ENCODE data around the gene GCNT2.
"Not testable (repeated sequence)": the region's sequence is repeated elsewhere in the genome, so short reads cannot be mapped to it uniquely, and the experiment has no call there.

GCNT2 gene

GRCh38 chr6:10579803-10580202 lies 58.7 kb downstream of the GCNT2 start:
- no peak for DNase-seq (ENCODE audit: low read depth in 1 of 2, low spot score in 1 of 2)

GRCh38 chr6:10580570-10580969 lies 59.4 kb downstream of the GCNT2 start:
- no peak for DNase-seq (ENCODE audit: low read depth in 1 of 2, low spot score in 1 of 2)

- DNase-seq (ENCODE audit: low read depth in 1 of 2, low spot score in 1 of 2): not testable (repeated sequence)
These were observed 60.3 kb downstream of the GCNT2 start for GRCh38 chr6:10581402-10581801.

GRCh38 chr6:10582774-10583508 lies 61.8 kb downstream of the GCNT2 start:
- DNase-seq (ENCODE audit: low read depth in 1 of 2, low spot score in 1 of 2): no peak

- DNase-seq (ENCODE audit: low read depth in 1 of 2, low spot score in 1 of 2): no peak
These were observed 62.4 kb downstream of the GCNT2 start for GRCh38 chr6:10583509-10583901.

- DNase-seq (ENCODE audit: low read depth in 1 of 2, low spot score in 1 of 2): no peak
These were observed 63.5 kb downstream of the GCNT2 start for GRCh38 chr6:10584607-10585006.

- no peak for DNase-seq (ENCODE audit: low read depth in 1 of 2, low spot score in 1 of 2)
These were observed 64.2 kb downstream of the GCNT2 start for GRCh38 chr6:10585209-10585845.

- no peak for DNase-seq (ENCODE audit: low read depth in 1 of 2, low spot score in 1 of 2)
These were observed 65.2 kb downstream of the GCNT2 start for GRCh38 chr6:10586302-10586701.

GRCh38 chr6:10587656-10588406 lies 66.7 kb downstream of the GCNT2 start:
- no peak for DNase-seq (ENCODE audit: low read depth in 1 of 2, low spot score in 1 of 2)

- DNase-seq (ENCODE audit: low read depth in 1 of 2, low spot score in 1 of 2): no peak
These were observed 67.6 kb downstream of the GCNT2 start for GRCh38 chr6:10588562-10589428.

GRCh38 chr6:10589429-10589727 lies 68.2 kb downstream of the GCNT2 start:
- no peak for DNase-seq (ENCODE audit: low read depth in 1 of 2, low spot score in 1 of 2)

- DNase-seq (ENCODE audit: low read depth in 1 of 2, low spot score in 1 of 2): no peak
These were observed 68.8 kb downstream of the GCNT2 start for GRCh38 chr6:10589983-10590382.

GRCh38 chr6:10591422-10592160 lies 70.4 kb downstream of the GCNT2 start:
- no peak for DNase-seq (ENCODE audit: low read depth in 1 of 2, low spot score in 1 of 2)

GRCh38 chr6:10595731-10596664 lies 74.8 kb downstream of the GCNT2 start:
- DNase-seq (ENCODE audit: low read depth in 1 of 2, low spot score in 1 of 2): no peak

GRCh38 chr6:10597499-10598001 lies 76.4 kb downstream of the GCNT2 start:
- DNase-seq (ENCODE audit: low read depth in 1 of 2, low spot score in 1 of 2): no peak

- no peak for DNase-seq (ENCODE audit: low read depth in 1 of 2, low spot score in 1 of 2)
These were observed 77.2 kb downstream of the GCNT2 start for GRCh38 chr6:10598084-10598960.

- DNase-seq (ENCODE audit: low read depth in 1 of 2, low spot score in 1 of 2): no peak
These were observed 77.9 kb downstream of the GCNT2 start for GRCh38 chr6:10599046-10599445.

GRCh38 chr6:10600681-10601080 lies 79.5 kb downstream of the GCNT2 start:
- not testable (repeated sequence) for DNase-seq (ENCODE audit: low read depth in 1 of 2, low spot score in 1 of 2)
